ENCODE data around the gene DNMBP.
"Not testable (repeated sequence)": the region's sequence is repeated elsewhere in the genome, so short reads cannot be mapped to it uniquely, and the experiment has no call there.

DNMBP gene

DNA sequence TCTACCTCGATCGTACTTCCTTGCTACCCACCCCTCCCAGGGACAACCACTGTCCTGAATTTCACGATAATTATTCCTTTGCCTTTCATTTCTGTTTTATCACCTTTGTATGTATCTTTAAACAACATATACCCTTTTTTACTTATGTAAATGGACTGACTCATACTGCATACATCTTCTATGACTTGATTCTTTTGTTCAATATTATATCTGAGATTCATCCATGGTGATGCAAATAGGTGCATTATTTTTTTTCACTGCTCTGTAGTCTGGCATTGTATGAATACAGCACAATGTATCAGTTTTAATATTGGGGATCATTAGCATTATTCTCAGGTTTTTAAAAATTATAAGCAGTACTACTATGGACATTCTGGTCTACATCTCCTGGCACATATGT lies 157.9 kb downstream of the DNMBP start:
- peaks cover 4 to 6% of the 10 kb centered on the region in 2 donors for H3K4me1 ChIP-seq (ENCODE audit: control insufficient read depth in 1 of 2, insufficient read depth in 2 of 2, low read length in 2 of 2)
- H3K9ac ChIP-seq (ENCODE audit: low read depth in 1 of 2, low read length in 2 of 2): no peak overlapping the region
- peaks cover 2 to 3% of the 10 kb centered on the region in 2 donors for H3K36me3 ChIP-seq (ENCODE audit: control insufficient read depth in 1 of 2, insufficient read depth in 2 of 2, low read length in 2 of 2)
- no peaks in the 10 kb centered on the region for H3K27me3 ChIP-seq (ENCODE audit: control insufficient read depth in 1 of 2, insufficient read depth in 2 of 2, low read length in 2 of 2)
- no peaks in the 10 kb centered on the region for H3K9me3 ChIP-seq (ENCODE audit: control insufficient read depth in 1 of 2, low read length in 2 of 2)
- no peak overlapping the region for H3K4me3 ChIP-seq (ENCODE audit: low read depth in 1 of 2, low read length in 2 of 2)
- H3K27ac ChIP-seq (ENCODE audit: low read depth, low read length): no peak overlapping the region

DNA sequence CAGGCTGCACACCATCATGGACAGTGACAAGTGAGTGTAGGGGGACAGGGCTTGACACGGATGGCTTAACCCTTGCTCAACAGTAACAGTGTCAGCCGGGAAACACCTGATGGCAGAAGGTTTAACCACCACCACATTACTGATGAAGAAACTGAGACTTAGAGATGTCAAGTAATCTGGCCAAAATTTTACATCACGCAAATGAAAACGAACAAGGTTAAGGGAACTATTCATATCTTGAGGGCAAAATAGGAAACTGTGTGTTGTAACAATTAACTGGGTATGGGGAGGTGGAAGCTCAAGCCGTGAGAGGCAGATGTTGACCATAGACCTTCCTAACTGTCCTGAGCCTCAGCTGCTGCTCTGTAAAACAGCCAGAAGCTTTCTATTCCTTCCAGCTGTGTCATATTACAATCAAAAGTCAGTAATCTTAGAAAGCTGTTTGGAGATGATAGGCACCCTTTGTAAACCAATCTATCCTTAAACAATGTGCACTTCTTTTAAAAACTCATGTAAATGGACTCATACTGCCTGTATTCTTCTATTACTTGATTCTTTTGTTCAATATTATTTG lies 158.9 kb downstream of the DNMBP start:
- Histone ChIP-seq H3K9ac (ENCODE audit: low read depth in 1 of 2, low read length in 2 of 2) (no peak overlapping the region), H3K27me3 (ENCODE audit: control insufficient read depth in 1 of 2, insufficient read depth in 2 of 2, low read length in 2 of 2) (no peaks in the 10 kb centered on the region), H3K4me1 (ENCODE audit: control insufficient read depth in 1 of 2, insufficient read depth in 2 of 2, low read length in 2 of 2) (peaks cover 9 to 10% of the 10 kb centered on the region in 2 donors), H3K36me3 (ENCODE audit: control insufficient read depth in 1 of 2, insufficient read depth in 2 of 2, low read length in 2 of 2) (peaks cover 3 to 7% of the 10 kb centered on the region in 2 donors), H3K9me3 (ENCODE audit: control insufficient read depth in 1 of 2, low read length in 2 of 2) (no peaks in the 10 kb centered on the region), H3K27ac (ENCODE audit: low read depth, low read length) (no peak overlapping the region), H3K4me3 (ENCODE audit: low read depth in 1 of 2, low read length in 2 of 2) (no peak overlapping the region)

DNA sequence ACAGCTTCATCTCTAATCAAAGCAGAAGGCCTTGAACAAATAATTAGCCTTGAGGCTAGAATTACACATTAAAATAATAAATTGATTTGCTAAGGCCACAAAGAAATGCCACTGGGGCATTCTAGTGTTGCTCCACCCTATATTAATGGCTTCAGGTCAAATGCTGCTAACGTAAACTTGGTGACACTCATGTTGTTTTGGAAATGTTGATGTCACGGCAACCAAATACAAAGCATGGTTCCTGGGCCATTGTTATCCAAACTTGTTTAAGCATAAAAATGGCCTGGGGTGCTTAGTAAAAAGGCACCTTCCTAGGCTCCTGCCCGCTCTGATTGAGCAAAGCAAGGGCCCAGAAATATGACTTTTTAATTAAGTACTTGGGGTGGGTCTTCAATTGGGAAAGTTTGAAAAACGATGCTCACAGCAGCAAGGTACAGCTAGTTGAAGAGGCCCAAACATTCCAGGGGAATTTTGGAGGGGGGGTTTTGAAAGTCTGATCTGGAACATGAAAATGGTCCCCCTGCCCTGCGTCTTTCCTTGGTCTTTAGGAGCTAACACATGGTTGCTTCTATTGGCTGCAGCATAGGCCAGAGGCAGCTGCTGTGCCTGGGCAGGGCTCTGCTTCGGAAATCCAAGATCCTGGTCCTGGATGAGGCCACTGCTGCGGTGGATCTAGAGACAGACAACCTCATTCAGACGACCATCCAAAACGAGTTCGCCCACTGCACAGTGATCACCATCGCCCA lies 159.6 kb downstream of the DNMBP start:
- Histone ChIP-seq H3K9me3 (ENCODE audit: control insufficient read depth in 1 of 2, low read length in 2 of 2) (no peaks in the 10 kb centered on the region), H3K9ac (ENCODE audit: low read depth in 1 of 2, low read length in 2 of 2) (no peak overlapping the region), H3K36me3 (ENCODE audit: control insufficient read depth in 1 of 2, insufficient read depth in 2 of 2, low read length in 2 of 2) (peaks cover 3 to 7% of the 10 kb centered on the region in 2 donors), H3K27me3 (ENCODE audit: control insufficient read depth in 1 of 2, insufficient read depth in 2 of 2, low read length in 2 of 2) (no peaks in the 10 kb centered on the region), H3K27ac (ENCODE audit: low read depth, low read length) (no peak overlapping the region), H3K4me1 (ENCODE audit: control insufficient read depth in 1 of 2, insufficient read depth in 2 of 2, low read length in 2 of 2) (peaks cover 9 to 13% of the 10 kb centered on the region in 2 donors), H3K4me3 (ENCODE audit: low read depth in 1 of 2, low read length in 2 of 2) (no peak overlapping the region)

DNA sequence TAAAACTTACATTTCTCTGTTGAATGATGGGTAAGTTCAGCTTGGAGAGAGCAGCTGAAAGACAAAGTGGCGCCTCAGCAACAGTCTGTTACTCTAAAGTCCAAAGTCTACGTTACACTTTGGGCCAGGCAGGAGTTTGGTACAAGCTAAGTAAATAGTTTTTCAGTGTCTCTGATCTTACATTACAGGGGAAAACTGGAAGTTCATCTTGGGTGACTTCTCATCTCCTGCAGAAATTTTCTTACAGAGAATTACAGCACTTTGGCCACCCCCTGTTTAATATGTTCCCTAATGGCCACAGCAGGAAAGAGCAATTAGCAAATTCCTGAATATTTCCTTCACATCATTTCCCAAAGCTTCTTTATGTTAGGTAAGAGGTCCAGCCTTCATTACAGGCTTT lies 160.2 kb downstream of the DNMBP start:
- Histone ChIP-seq H3K4me1 (ENCODE audit: control insufficient read depth in 1 of 2, insufficient read depth in 2 of 2, low read length in 2 of 2) (peaks cover 9 to 13% of the 10 kb centered on the region in 2 donors), H3K9me3 (ENCODE audit: control insufficient read depth in 1 of 2, low read length in 2 of 2) (no peaks in the 10 kb centered on the region), H3K4me3 (ENCODE audit: low read depth in 1 of 2, low read length in 2 of 2) (no peak overlapping the region), H3K36me3 (ENCODE audit: control insufficient read depth in 1 of 2, insufficient read depth in 2 of 2, low read length in 2 of 2) (peaks cover 3 to 7% of the 10 kb centered on the region in 2 donors), H3K9ac (ENCODE audit: low read depth in 1 of 2, low read length in 2 of 2) (no peak overlapping the region), H3K27ac (ENCODE audit: low read depth, low read length) (no peak overlapping the region), H3K27me3 (ENCODE audit: control insufficient read depth in 1 of 2, insufficient read depth in 2 of 2, low read length in 2 of 2) (no peaks in the 10 kb centered on the region)

DNA sequence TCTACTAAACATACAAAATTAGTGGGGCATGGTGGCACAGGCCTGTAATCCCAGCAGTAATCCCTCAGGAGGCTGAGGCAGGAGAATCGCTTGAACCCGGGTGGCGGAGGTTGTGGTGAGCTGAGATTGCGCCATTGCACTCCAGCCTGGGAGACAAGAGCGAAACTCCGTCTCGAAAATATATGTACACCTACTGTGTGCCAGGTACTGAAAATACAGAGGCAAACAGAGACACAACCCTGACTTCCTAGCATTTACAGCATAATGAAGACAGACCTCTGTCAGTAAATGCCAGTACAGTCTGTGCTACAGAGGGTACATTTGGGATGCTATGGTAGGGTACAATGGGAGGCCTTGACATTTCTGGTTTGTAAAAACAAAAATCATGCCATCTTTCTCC lies 160.7 kb downstream of the DNMBP start:
- H3K9me3 ChIP-seq (ENCODE audit: control insufficient read depth in 1 of 2, low read length in 2 of 2): no peaks in the 10 kb centered on the region
- H3K4me3 ChIP-seq (ENCODE audit: low read depth in 1 of 2, low read length in 2 of 2): no peak overlapping the region
- H3K4me1 ChIP-seq (ENCODE audit: control insufficient read depth in 1 of 2, insufficient read depth in 2 of 2, low read length in 2 of 2): peaks cover 9 to 13% of the 10 kb centered on the region in 2 donors
- no peak overlapping the region for H3K9ac ChIP-seq (ENCODE audit: low read depth in 1 of 2, low read length in 2 of 2)
- no peak overlapping the region for H3K27ac ChIP-seq (ENCODE audit: low read depth, low read length)
- H3K27me3 ChIP-seq (ENCODE audit: control insufficient read depth in 1 of 2, insufficient read depth in 2 of 2, low read length in 2 of 2): no peaks in the 10 kb centered on the region
- H3K36me3 ChIP-seq (ENCODE audit: control insufficient read depth in 1 of 2, insufficient read depth in 2 of 2, low read length in 2 of 2): peaks cover 3 to 7% of the 10 kb centered on the region in 2 donors

DNA sequence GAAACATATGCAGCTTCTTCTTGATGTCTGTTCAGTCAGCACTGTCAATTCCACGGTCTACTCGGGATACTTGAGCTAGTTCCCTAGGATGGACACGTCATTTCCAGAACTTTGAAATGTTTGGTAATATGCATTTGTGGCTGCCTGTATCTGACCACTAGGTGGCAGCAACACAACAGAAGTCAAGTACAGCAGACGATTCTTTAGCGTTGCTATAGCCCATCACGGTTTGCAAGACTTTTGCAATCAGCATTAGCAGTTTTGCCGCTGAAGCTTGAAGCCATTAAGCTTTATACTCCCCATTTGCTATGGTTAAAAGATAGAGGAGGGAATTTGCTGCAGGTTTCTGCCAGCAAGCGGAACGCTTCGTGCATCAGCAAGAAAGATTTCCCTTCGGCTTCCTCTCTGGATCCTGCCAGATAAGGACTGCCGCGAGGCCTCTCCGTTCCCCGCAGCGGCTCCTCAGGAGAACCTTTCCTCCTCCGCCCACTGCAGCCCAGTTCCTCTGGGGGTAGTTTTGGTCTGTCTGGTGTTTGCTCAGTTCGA lies 163.8 kb downstream of the DNMBP start:
- peaks cover 9 to 13% of the 10 kb centered on the region in 2 donors for H3K4me1 ChIP-seq (ENCODE audit: control insufficient read depth in 1 of 2, insufficient read depth in 2 of 2, low read length in 2 of 2)
- peak overlapping the region in 1 of 2 donors; percentile 1 for H3K9ac ChIP-seq (ENCODE audit: low read depth in 1 of 2, low read length in 2 of 2)
- H3K9me3 ChIP-seq (ENCODE audit: control insufficient read depth in 1 of 2, low read length in 2 of 2): no peaks in the 10 kb centered on the region
- H3K27me3 ChIP-seq (ENCODE audit: control insufficient read depth in 1 of 2, insufficient read depth in 2 of 2, low read length in 2 of 2): no peaks in the 10 kb centered on the region
- peaks cover 0 to 7% of the 10 kb centered on the region in 2 donors for H3K36me3 ChIP-seq (ENCODE audit: control insufficient read depth in 1 of 2, insufficient read depth in 2 of 2, low read length in 2 of 2)
- peak overlapping the region; percentile 48 to 56 for H3K4me3 ChIP-seq (ENCODE audit: low read depth in 1 of 2, low read length in 2 of 2)
- H3K27ac ChIP-seq (ENCODE audit: low read depth, low read length): no peak overlapping the region

DNA sequence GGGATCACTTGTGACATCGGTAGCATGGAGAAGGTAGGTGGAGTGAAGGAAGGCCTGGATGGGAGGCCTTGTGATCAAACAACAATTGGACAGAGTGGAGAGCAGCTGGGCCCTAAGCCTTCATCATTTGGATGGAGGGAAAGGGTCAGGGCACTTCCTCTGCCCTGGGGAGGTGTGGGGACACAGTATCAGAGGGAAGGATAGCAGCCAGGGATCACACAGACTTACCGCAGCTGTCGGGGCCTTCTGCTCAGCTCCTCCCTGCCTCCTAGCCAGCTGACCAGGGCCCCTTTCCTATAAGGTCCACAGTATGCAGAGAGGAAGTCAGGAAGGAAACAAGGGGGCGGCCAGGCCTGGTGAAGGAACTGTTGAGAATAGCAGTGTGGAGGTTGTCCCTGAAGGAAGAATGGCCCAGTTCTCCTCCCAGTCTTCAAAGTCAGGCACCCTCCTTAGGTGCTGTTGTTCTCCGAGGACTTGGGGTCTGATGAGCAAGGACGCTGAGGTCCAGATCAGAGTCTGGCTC lies 165.3 kb downstream of the DNMBP start:
- Histone ChIP-seq H3K4me1 (ENCODE audit: control insufficient read depth in 1 of 2, insufficient read depth in 2 of 2, low read length in 2 of 2) (peaks cover 9 to 12% of the 10 kb centered on the region in 2 donors), H3K9me3 (ENCODE audit: control insufficient read depth in 1 of 2, low read length in 2 of 2) (no peaks in the 10 kb centered on the region), H3K36me3 (ENCODE audit: control insufficient read depth in 1 of 2, insufficient read depth in 2 of 2, low read length in 2 of 2) (peaks cover 0 to 7% of the 10 kb centered on the region in 2 donors), H3K27ac (ENCODE audit: low read depth, low read length) (no peak overlapping the region), H3K27me3 (ENCODE audit: control insufficient read depth in 1 of 2, insufficient read depth in 2 of 2, low read length in 2 of 2) (no peaks in the 10 kb centered on the region), H3K4me3 (ENCODE audit: low read depth in 1 of 2, low read length in 2 of 2) (no peak overlapping the region), H3K9ac (ENCODE audit: low read depth in 1 of 2, low read length in 2 of 2) (no peak overlapping the region)

DNA sequence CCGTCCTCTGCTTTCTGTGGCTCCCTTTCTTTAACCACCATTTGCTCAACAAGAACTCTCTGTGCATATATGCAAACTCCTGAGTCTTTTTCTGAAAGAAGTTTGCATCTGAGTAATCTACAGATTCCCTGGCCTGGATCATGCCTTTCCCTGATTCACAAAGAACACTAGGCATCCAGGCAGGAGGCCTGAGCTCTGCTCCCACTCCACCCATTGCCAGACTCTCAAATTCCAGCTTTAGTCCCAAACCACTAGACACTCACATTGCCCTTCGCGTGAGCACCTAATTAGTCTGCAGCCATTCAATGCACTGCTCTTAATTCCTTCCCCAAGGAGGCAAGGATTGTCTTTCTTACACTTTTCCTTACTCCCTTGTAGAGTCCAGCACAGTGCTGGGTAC lies 166.4 kb downstream of the DNMBP start:
- Histone ChIP-seq H3K9me3 (ENCODE audit: control insufficient read depth in 1 of 2, low read length in 2 of 2) (no peaks in the 10 kb centered on the region), H3K27me3 (ENCODE audit: control insufficient read depth in 1 of 2, insufficient read depth in 2 of 2, low read length in 2 of 2) (no peaks in the 10 kb centered on the region), H3K4me1 (ENCODE audit: control insufficient read depth in 1 of 2, insufficient read depth in 2 of 2, low read length in 2 of 2) (peaks cover 5 to 8% of the 10 kb centered on the region in 2 donors), H3K4me3 (ENCODE audit: low read depth in 1 of 2, low read length in 2 of 2) (no peak overlapping the region), H3K9ac (ENCODE audit: low read depth in 1 of 2, low read length in 2 of 2) (no peak overlapping the region), H3K36me3 (ENCODE audit: control insufficient read depth in 1 of 2, insufficient read depth in 2 of 2, low read length in 2 of 2) (peaks cover 0 to 7% of the 10 kb centered on the region in 2 donors), H3K27ac (ENCODE audit: low read depth, low read length) (no peak overlapping the region)

DNA sequence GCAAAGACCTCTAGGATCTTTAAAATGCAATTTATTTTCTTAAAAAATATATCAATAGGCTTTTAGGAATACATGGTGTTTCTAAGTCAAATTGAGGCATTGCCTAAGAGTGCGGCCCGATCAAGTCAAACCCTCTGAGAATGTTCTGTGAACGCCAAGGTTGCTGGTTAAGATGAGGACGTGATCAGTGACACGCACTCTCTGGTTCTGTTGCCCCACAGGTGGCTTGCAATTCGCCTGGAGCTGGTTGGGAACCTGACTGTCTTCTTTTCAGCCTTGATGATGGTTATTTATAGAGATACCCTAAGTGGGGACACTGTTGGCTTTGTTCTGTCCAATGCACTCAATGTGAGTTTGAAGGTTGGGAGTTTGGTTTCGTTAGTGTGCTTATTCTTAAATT lies 168.0 kb downstream of the DNMBP start:
- peaks cover 5 to 8% of the 10 kb centered on the region in 2 donors for H3K4me1 ChIP-seq (ENCODE audit: control insufficient read depth in 1 of 2, insufficient read depth in 2 of 2, low read length in 2 of 2)
- no peaks in the 10 kb centered on the region for H3K27me3 ChIP-seq (ENCODE audit: control insufficient read depth in 1 of 2, insufficient read depth in 2 of 2, low read length in 2 of 2)
- H3K36me3 ChIP-seq (ENCODE audit: control insufficient read depth in 1 of 2, insufficient read depth in 2 of 2, low read length in 2 of 2): peaks cover 0 to 3% of the 10 kb centered on the region in 2 donors
- no peaks in the 10 kb centered on the region for H3K9me3 ChIP-seq (ENCODE audit: control insufficient read depth in 1 of 2, low read length in 2 of 2)
- no peak overlapping the region for H3K27ac ChIP-seq (ENCODE audit: low read depth, low read length)
- H3K9ac ChIP-seq (ENCODE audit: low read depth in 1 of 2, low read length in 2 of 2): no peak overlapping the region
- H3K4me3 ChIP-seq (ENCODE audit: low read depth in 1 of 2, low read length in 2 of 2): no peak overlapping the region

DNA sequence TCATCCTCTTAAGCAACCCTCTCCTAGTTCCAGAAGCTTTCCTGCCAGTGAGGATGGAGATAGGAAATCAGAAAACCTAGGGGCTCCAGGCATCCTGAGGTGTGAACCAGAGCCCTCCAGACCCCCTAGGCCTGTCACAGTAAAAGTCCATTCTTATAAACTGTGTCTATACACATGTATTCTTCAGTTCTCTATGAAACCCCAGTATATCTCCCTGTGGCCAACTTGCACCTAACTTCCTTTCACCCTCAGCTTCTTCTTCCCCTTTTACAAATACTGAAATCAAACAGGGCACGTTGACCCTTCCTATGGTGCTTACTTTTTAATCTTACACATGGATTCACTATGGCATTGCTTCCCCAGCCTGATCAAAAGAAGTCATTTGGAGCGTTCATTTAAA lies 168.9 kb downstream of the DNMBP start:
- not testable (repeated sequence) for H3K27ac ChIP-seq (ENCODE audit: low read depth, low read length); H3K4me3 ChIP-seq (ENCODE audit: low read depth in 1 of 2, low read length in 2 of 2); H3K9me3 ChIP-seq (ENCODE audit: control insufficient read depth in 1 of 2, low read length in 2 of 2); H3K27me3 ChIP-seq (ENCODE audit: control insufficient read depth in 1 of 2, insufficient read depth in 2 of 2, low read length in 2 of 2); H3K9ac ChIP-seq (ENCODE audit: low read depth in 1 of 2, low read length in 2 of 2); H3K36me3 ChIP-seq (ENCODE audit: control insufficient read depth in 1 of 2, insufficient read depth in 2 of 2, low read length in 2 of 2); H3K4me1 ChIP-seq (ENCODE audit: control insufficient read depth in 1 of 2, insufficient read depth in 2 of 2, low read length in 2 of 2)

Data from duodenal mucosa (tissue), 2 donors.